ENCODE data around the gene COX8A. TPM values are rescaled to one million over a fixed set of nuclear protein-coding genes. Genes with fewer than 3 reads are reported as not detected.

The COX8A gene
- total and polyA plus RNA-seq, 2 of the 13 experiments (the other 11 are each of a cell fraction or from before 2014, with no cell fraction given) = 202 to 406 TPM

DNA sequence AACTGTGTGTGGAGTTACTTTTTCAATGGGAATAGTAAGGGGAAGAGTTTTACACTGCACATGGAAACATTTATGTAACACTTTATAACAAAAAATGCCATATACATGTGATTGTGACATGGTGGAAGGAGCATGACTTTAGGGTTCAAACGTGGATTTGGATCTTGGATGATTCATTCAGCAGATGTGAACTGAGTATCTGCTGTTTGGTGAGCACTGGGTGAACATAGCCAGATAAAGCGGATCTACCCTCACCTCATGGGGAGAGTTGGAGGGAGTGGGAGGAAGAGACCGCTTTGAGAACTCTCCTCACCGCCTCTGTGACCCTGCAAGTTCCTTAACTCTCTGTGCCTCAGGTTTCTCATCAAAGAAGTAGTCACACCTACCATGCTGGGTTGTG, 32.5 kb upstream of the COX8A start (continued):
- TF ChIP-seq, protein P1, sequence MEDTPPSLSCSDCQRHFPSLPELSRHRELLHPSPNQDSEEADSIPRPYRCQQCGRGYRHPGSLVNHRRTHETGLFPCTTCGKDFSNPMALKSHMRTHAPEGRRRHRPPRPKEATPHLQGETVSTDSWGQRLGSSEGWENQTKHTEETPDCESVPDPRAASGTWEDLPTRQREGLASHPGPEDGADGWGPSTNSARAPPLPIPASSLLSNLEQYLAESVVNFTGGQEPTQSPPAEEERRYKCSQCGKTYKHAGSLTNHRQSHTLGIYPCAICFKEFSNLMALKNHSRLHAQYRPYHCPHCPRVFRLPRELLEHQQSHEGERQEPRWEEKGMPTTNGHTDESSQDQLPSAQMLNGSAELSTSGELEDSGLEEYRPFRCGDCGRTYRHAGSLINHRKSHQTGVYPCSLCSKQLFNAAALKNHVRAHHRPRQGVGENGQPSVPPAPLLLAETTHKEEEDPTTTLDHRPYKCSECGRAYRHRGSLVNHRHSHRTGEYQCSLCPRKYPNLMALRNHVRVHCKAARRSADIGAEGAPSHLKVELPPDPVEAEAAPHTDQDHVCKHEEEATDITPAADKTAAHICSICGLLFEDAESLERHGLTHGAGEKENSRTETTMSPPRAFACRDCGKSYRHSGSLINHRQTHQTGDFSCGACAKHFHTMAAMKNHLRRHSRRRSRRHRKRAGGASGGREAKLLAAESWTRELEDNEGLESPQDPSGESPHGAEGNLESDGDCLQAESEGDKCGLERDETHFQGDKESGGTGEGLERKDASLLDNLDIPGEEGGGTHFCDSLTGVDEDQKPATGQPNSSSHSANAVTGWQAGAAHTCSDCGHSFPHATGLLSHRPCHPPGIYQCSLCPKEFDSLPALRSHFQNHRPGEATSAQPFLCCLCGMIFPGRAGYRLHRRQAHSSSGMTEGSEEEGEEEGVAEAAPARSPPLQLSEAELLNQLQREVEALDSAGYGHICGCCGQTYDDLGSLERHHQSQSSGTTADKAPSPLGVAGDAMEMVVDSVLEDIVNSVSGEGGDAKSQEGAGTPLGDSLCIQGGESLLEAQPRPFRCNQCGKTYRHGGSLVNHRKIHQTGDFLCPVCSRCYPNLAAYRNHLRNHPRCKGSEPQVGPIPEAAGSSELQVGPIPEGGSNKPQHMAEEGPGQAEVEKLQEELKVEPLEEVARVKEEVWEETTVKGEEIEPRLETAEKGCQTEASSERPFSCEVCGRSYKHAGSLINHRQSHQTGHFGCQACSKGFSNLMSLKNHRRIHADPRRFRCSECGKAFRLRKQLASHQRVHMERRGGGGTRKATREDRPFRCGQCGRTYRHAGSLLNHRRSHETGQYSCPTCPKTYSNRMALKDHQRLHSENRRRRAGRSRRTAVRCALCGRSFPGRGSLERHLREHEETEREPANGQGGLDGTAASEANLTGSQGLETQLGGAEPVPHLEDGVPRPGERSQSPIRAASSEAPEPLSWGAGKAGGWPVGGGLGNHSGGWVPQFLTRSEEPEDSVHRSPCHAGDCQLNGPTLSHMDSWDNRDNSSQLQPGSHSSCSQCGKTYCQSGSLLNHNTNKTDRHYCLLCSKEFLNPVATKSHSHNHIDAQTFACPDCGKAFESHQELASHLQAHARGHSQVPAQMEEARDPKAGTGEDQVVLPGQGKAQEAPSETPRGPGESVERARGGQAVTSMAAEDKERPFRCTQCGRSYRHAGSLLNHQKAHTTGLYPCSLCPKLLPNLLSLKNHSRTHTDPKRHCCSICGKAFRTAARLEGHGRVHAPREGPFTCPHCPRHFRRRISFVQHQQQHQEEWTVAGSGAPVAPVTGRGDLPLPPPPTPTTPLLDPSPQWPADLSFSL (CRISPR knock-in tag; IDR thresholded peaks at IDR 0.05) = no peak

DNA sequence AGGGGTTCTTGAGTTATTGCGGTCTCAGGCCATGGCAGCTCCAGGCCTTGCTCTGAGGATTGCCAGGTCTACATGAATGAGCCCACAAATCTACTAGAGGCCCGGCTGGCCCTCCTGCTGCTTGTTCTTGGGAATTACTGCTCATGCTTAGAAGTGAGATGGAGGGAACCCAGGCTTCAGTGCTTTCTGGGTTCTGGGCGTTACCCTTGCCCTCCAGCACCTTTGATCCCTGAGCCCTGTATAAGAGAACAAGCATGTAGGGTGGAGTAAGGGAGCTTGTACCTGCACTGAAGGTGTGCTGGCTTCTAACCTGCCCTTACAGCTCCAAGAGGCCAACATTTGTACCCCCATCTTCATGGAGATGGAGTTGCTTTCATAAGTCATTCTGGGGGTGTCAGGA, 31.6 kb upstream of the COX8A start:
- Histone ChIP-seq H3K9me3 (ENCODE audit: low read length) (no peaks in the 10 kb centered on the region), H4K20me1 (ENCODE audit: insufficient read depth, low read length) (peaks cover 11% of the 10 kb centered on the region; the same call in 1 of the 2 replicates), H3K9ac (ENCODE audit: insufficient read depth, low read depth, low read length) (no peak overlapping the region), H3K36me3 (replicated peaks in 1 of 2; ENCODE audit: control insufficient read depth in 1 of 2, insufficient read depth in 2 of 2, low read length in 2 of 2) (peaks cover 5 to 15% of the 10 kb centered on the region in 2 experiments; a peak in 4 of 5 replicates), H3K4me2 (ENCODE audit: low read depth, low read length) (no peak overlapping the region), H3K4me1 (ENCODE audit: insufficient read depth, low read length) (peaks cover 42% of the 10 kb centered on the region), H3K79me2 (ENCODE audit: insufficient read depth, low read length) (peaks cover 41% of the 10 kb centered on the region), H2AFZ (ENCODE audit: low read length) (no peak overlapping the region), H3K27ac (ENCODE audit: extremely low read length, insufficient read depth, low read length) (no peak overlapping the region), H3K27me3 (ENCODE audit: control insufficient read depth in 1 of 2, insufficient read depth in 2 of 2, low read length in 2 of 2) (no peaks in the 10 kb centered on the region; a peak in 1 of 5 replicates), H3K4me3 (replicated peaks in 1 of 3; ENCODE audit: insufficient read depth in 1 of 3, low read depth in 2 of 3, low read length in 3 of 3) (no peak overlapping the region)
- no TSS peak for BruUV-seq (replicated peaks)
- ATAC-seq = no peak
- no peak for TF ChIP-seq NR3C1 (CRISPR knock-in tag; IDR thresholded peaks at IDR 0.05)
- TF ChIP-seq, protein P2, sequence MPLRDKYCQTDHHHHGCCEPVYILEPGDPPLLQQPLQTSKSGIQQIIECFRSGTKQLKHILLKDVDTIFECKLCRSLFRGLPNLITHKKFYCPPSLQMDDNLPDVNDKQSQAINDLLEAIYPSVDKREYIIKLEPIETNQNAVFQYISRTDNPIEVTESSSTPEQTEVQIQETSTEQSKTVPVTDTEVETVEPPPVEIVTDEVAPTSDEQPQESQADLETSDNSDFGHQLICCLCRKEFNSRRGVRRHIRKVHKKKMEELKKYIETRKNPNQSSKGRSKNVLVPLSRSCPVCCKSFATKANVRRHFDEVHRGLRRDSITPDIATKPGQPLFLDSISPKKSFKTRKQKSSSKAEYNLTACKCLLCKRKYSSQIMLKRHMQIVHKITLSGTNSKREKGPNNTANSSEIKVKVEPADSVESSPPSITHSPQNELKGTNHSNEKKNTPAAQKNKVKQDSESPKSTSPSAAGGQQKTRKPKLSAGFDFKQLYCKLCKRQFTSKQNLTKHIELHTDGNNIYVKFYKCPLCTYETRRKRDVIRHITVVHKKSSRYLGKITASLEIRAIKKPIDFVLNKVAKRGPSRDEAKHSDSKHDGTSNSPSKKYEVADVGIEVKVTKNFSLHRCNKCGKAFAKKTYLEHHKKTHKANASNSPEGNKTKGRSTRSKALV (CRISPR knock-in tag; IDR thresholded peaks at IDR 0.05) = no peak
- no peak for TF ChIP-seq ZBTB21 (CRISPR knock-in tag; IDR thresholded peaks at IDR 0.05)
- no peak for TF ChIP-seq ZFP36 (IDR thresholded peaks at IDR 0.05; ENCODE audit: borderline replicate concordance, low read depth, low read length, partially characterized antibody)
- TF ChIP-seq DPF2 (CRISPR knock-in tag; IDR thresholded peaks at IDR 0.05; ENCODE audit: borderline replicate concordance, low read depth) = no peak
- TF ChIP-seq ZMYM4 (CRISPR knock-in tag; IDR thresholded peaks at IDR 0.05) = no peak
- no peak for TF ChIP-seq AKAP8 (CRISPR knock-in tag; IDR thresholded peaks at IDR 0.05)
- TF ChIP-seq, protein P3, sequence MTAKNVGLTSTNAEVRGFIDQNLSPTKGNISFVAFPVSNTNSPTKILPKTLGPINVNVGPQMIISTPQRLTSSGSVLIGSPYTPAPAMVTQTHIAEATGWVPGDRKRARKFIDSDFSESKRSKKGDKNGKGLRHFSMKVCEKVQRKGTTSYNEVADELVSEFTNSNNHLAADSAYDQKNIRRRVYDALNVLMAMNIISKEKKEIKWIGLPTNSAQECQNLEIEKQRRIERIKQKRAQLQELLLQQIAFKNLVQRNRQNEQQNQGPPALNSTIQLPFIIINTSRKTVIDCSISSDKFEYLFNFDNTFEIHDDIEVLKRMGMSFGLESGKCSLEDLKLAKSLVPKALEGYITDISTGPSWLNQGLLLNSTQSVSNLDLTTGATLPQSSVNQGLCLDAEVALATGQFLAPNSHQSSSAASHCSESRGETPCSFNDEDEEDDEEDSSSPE (CRISPR knock-in tag; IDR thresholded peaks at IDR 0.05) = no peak
- TF ChIP-seq, protein P4, sequence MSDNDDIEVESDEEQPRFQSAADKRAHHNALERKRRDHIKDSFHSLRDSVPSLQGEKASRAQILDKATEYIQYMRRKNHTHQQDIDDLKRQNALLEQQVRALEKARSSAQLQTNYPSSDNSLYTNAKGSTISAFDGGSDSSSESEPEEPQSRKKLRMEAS (IDR thresholded peaks at IDR 0.05) = no peak
- no peak for TF ChIP-seq STAT5B (CRISPR knock-in tag; IDR thresholded peaks at IDR 0.05)
- no peak for TF ChIP-seq HDAC6 (IDR thresholded peaks at IDR 0.05; ENCODE audit: low read depth, low read length)
- no peak for TF ChIP-seq TEAD2 (CRISPR knock-in tag; IDR thresholded peaks at IDR 0.05)
- TF ChIP-seq POLR2A (IDR thresholded peaks at IDR 0.05; ENCODE audit: insufficient read depth in 1 of 2, low read depth in 2 of 2, low read length in 2 of 2) = no peak
- in situ Hi-C loops (cut with HindIII; ENCODE audit: extremely low pct_ligation_motif_present, low pct_unique_long_range_greater_than_20kb) = loop anchor here (10.0 kb wide), 1 partner anchor 108 kb away; the partner anchor contains the start of gene MARK2
- no peak for DNase-seq (ENCODE audit: low spot score)
- ChIA-PET CTCF (ENCODE audit: low intra/inter-chr PET ratio, low total read pairs) (no interaction called here), POLR2A (interaction anchor here (0.9 kb wide), 1 partner anchor 28 kb away, joined by 3 read pairs; no protein-coding TSS in a partner anchor)
- no peak for FAIRE-seq
- 100% methylated on average over 2 of the region's 3 CpGs for WGBS (ENCODE audit: low lambda C conversion rate)
- intact Hi-C loops (cut with micrococcal nuclease; ENCODE audit: unreplicated experiment) = no loop called here

Data from HepG2 (cell line).